Measurements from ENCODE around the gene EEF1A2.

GRCh38 chr20:63496596-63497120 lies 2.2 kb downstream of the EEF1A2 start:
- no peak for TF ChIP-seq POLR2A (IDR thresholded peaks at IDR 0.05)
- TF ChIP-seq, protein P1, sequence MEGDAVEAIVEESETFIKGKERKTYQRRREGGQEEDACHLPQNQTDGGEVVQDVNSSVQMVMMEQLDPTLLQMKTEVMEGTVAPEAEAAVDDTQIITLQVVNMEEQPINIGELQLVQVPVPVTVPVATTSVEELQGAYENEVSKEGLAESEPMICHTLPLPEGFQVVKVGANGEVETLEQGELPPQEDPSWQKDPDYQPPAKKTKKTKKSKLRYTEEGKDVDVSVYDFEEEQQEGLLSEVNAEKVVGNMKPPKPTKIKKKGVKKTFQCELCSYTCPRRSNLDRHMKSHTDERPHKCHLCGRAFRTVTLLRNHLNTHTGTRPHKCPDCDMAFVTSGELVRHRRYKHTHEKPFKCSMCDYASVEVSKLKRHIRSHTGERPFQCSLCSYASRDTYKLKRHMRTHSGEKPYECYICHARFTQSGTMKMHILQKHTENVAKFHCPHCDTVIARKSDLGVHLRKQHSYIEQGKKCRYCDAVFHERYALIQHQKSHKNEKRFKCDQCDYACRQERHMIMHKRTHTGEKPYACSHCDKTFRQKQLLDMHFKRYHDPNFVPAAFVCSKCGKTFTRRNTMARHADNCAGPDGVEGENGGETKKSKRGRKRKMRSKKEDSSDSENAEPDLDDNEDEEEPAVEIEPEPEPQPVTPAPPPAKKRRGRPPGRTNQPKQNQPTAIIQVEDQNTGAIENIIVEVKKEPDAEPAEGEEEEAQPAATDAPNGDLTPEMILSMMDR (IDR thresholded peaks at IDR 0.05) = no peak
